Peyer's patch (tissue), 4 donors: ENCODE results near the gene TSKS. TPM values are rescaled to one million over a fixed set of nuclear protein-coding genes. Genes with fewer than 3 reads are reported as not detected.

Experiments used
- DNase-seq, 3 donors: peaks; one replicate each; pipeline ENCODE4 v3.0.0-alpha.2; 2017 to 2019
- H3K27ac ChIP-seq, 4 donors: fragments of 200-600 bp; sonication (generic); one replicate each; pipeline ENCODE4 v1.5.1; 2016 to 2019
- H3K27me3 ChIP-seq, 2 donors: fragments of 200-600 bp; sonication (generic); one replicate each; pipeline ENCODE4 v1.5.1; 2019
- H3K36me3 ChIP-seq, 3 donors: fragments of 200-600 bp; sonication (generic); one replicate each; pipeline ENCODE4 v1.5.1; 2016 to 2019
- H3K4me1 ChIP-seq, 4 donors: fragments of 200-600 bp; sonication (generic); one replicate each; pipeline ENCODE4 v1.5.1; 2016 to 2019
- H3K4me3 ChIP-seq, 4 donors: fragments of 200-600 bp; sonication (generic); 1 replicate in 3 of 4; 2 replicates in 1 of 4; pipeline ENCODE4 v1.5.1; 2016 to 2019; ENCODE audit warnings: mild to moderate bottlenecking in 1 of 4
- H3K9me3 ChIP-seq, 4 donors: fragments of 200-600 bp; sonication (generic); one replicate each; pipeline ENCODE4 v1.5.1; 2016 to 2019; ENCODE audit warnings: mild to moderate bottlenecking in 1 of 4
- POLR2A ChIP-seq, 2 donors: fragments of 450-650 bp; IDR thresholded peaks; one replicate each; pipeline ENCODE4 v1.5.1; 2017; ENCODE audit warnings: antibody characterized with exemption in 2 of 2, mild to moderate bottlenecking in 2 of 2, moderate library complexity in 2 of 2
- total RNA-seq, 4 donors: library from RNA; depleted of rRNA; stranded (reverse); fragments of >200 nt; gene quantifications; one replicate each; pipeline ENCODE4 v1.1.0, GENCODE V29; 2016
- TF ChIP-seq, protein P1 (sequence below), 6 experiments: fragments of 450-650 bp in 4 of 6; fragments of 200-600 bp in 2 of 6; sonication (generic) in 1 of 6; IDR thresholded peaks; one replicate each; pipeline ENCODE4 v1.5.1; 2017 to 2019; ENCODE audit warnings: antibody characterized with exemption in 6 of 6, mild to moderate bottlenecking in 3 of 6, moderate library complexity in 1 of 6

TSKS gene
- total RNA-seq, 4 donors from 2014 or later = not detected

- Histone ChIP-seq H3K4me3 (no peak overlapping the region), H3K27ac (peak overlapping the region in 2 of 4 donors; percentile 43 to 51), H3K36me3 (peaks cover 0 to 9% (median 0%) of the 10 kb centered on the region in 3 donors), H3K4me1 (peaks cover 0 to 25% (median 6%) of the 10 kb centered on the region in 4 donors), H3K27me3 (no peaks in the 10 kb centered on the region), H3K9me3 (no peaks in the 10 kb centered on the region)
- TF ChIP-seq POLR2A (IDR thresholded peaks at IDR 0.05) = no peak
- TF ChIP-seq, protein P1, sequence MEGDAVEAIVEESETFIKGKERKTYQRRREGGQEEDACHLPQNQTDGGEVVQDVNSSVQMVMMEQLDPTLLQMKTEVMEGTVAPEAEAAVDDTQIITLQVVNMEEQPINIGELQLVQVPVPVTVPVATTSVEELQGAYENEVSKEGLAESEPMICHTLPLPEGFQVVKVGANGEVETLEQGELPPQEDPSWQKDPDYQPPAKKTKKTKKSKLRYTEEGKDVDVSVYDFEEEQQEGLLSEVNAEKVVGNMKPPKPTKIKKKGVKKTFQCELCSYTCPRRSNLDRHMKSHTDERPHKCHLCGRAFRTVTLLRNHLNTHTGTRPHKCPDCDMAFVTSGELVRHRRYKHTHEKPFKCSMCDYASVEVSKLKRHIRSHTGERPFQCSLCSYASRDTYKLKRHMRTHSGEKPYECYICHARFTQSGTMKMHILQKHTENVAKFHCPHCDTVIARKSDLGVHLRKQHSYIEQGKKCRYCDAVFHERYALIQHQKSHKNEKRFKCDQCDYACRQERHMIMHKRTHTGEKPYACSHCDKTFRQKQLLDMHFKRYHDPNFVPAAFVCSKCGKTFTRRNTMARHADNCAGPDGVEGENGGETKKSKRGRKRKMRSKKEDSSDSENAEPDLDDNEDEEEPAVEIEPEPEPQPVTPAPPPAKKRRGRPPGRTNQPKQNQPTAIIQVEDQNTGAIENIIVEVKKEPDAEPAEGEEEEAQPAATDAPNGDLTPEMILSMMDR (IDR thresholded peaks at IDR 0.05) = no peak
- DNase-seq = peak in 2 of 3 donors; percentile 73 to 78
These were observed 8.6 kb upstream of the TSKS start for GRCh38 chr19:49771674-49772139.

- DNase-seq = no peak
- Histone ChIP-seq H3K36me3 (no peaks in the 10 kb centered on the region), H3K9me3 (no peaks in the 10 kb centered on the region), H3K4me3 (no peak overlapping the region), H3K27me3 (no peaks in the 10 kb centered on the region), H3K4me1 (peaks cover 5 to 30% (median 6%) of the 10 kb centered on the region in 4 donors), H3K27ac (no peak overlapping the region)
- TF ChIP-seq, protein P1 (IDR thresholded peaks at IDR 0.05) = no peak
- no peak for TF ChIP-seq POLR2A (IDR thresholded peaks at IDR 0.05)
These were observed 7.4 kb upstream of the TSKS start for GRCh38 chr19:49770529-49770928.

GRCh38 chr19:49767967-49768581, 5.0 kb upstream of the TSKS start:
- Histone ChIP-seq H3K27me3 (no peaks in the 10 kb centered on the region), H3K27ac (no peak overlapping the region), H3K4me1 (peaks cover 5 to 30% (median 6%) of the 10 kb centered on the region in 4 donors), H3K4me3 (peak overlapping the region in 3 of 4 donors; percentile 71 to 95 (median 77)), H3K9me3 (no peaks in the 10 kb centered on the region), H3K36me3 (no peaks in the 10 kb centered on the region)
- TF ChIP-seq, protein P1 (IDR thresholded peaks at IDR 0.05) = no peak
- TF ChIP-seq POLR2A (IDR thresholded peaks at IDR 0.05) = no peak
- no peak for DNase-seq

GRCh38 chr19:49767381-49767780, 4.3 kb upstream of the TSKS start:
- H3K27ac ChIP-seq = peak overlapping the region; percentile 85 to 91 (median 88)
- H3K4me1 ChIP-seq = peaks cover 5 to 30% (median 6%) of the 10 kb centered on the region in 4 donors
- no peak for DNase-seq
- no peaks in the 10 kb centered on the region for H3K27me3 ChIP-seq
- TF ChIP-seq, protein P1 (IDR thresholded peaks at IDR 0.05) = no peak
- TF ChIP-seq POLR2A (IDR thresholded peaks at IDR 0.05) = no peak
- H3K36me3 ChIP-seq = no peaks in the 10 kb centered on the region
- no peaks in the 10 kb centered on the region for H3K9me3 ChIP-seq
- peak overlapping the region; percentile 71 to 95 (median 81) for H3K4me3 ChIP-seq

GRCh38 chr19:49766930-49767299, 3.8 kb upstream of the TSKS start, which contains the start of gene AP2A1:
Gene AP2A1 (plus strand): TSS chr19:49767001. CDS start chr19:49767134, 133 bp downstream.
- H3K9me3 ChIP-seq = no peaks in the 10 kb centered on the region
- H3K27ac ChIP-seq = peak within 1 kb of the TSS; percentile 85 to 91 (median 88)
- TF ChIP-seq POLR2A (IDR thresholded peaks at IDR 0.05) = peak; percentile 23 to 42
- TF ChIP-seq, protein P1 (IDR thresholded peaks at IDR 0.05) = no peak
- H3K36me3 ChIP-seq = no peaks in the 10 kb centered on the region
- no peaks in the 10 kb centered on the region for H3K27me3 ChIP-seq
- H3K4me3 ChIP-seq = peak within 1 kb of the TSS; percentile 71 to 95 (median 81)
- no peak for DNase-seq
- H3K4me1 ChIP-seq = peaks cover 5 to 30% (median 6%) of the 10 kb centered on the region in 4 donors
